ENCODE results near the gene FGG. TPM values are rescaled to one million over a fixed set of nuclear protein-coding genes. Genes with fewer than 3 reads are reported as not detected.

Gene FGG
- total RNA-seq, 6 experiments from 2014 or later: not detected

- Mint-ChIP-seq H3K4me1 (ENCODE audit: low read depth) (no peaks in the 10 kb centered on the region), H3K36me3 (ENCODE audit: low read depth) (no peaks in the 10 kb centered on the region), H3K9me3 (no peaks in the 10 kb centered on the region), H3K4me3 (no peak overlapping the region), H3K27ac (no peak overlapping the region), H3K27me3 (ENCODE audit: insufficient read depth) (peaks cover 2% of the 10 kb centered on the region)
- DNase-seq: no peak
- TF ChIP-seq CTCF (IDR thresholded peaks at IDR 0.05): no peak
Measured at GRCh38 chr4:154606728-154607723, 5.4 kb downstream of the FGG start.

- no peak for DNase-seq
- H3K36me3 Mint-ChIP-seq (ENCODE audit: low read depth): no peaks in the 10 kb centered on the region
- peaks cover 2% of the 10 kb centered on the region for H3K27me3 Mint-ChIP-seq (ENCODE audit: insufficient read depth)
- no peak for TF ChIP-seq CTCF (IDR thresholded peaks at IDR 0.05)
- H3K27ac Mint-ChIP-seq: no peak overlapping the region
- no peaks in the 10 kb centered on the region for H3K4me1 Mint-ChIP-seq (ENCODE audit: low read depth)
- no peaks in the 10 kb centered on the region for H3K9me3 Mint-ChIP-seq
- H3K4me3 Mint-ChIP-seq: no peak overlapping the region
Measured at GRCh38 chr4:154604696-154605200, 7.7 kb downstream of the FGG start.

DNA sequence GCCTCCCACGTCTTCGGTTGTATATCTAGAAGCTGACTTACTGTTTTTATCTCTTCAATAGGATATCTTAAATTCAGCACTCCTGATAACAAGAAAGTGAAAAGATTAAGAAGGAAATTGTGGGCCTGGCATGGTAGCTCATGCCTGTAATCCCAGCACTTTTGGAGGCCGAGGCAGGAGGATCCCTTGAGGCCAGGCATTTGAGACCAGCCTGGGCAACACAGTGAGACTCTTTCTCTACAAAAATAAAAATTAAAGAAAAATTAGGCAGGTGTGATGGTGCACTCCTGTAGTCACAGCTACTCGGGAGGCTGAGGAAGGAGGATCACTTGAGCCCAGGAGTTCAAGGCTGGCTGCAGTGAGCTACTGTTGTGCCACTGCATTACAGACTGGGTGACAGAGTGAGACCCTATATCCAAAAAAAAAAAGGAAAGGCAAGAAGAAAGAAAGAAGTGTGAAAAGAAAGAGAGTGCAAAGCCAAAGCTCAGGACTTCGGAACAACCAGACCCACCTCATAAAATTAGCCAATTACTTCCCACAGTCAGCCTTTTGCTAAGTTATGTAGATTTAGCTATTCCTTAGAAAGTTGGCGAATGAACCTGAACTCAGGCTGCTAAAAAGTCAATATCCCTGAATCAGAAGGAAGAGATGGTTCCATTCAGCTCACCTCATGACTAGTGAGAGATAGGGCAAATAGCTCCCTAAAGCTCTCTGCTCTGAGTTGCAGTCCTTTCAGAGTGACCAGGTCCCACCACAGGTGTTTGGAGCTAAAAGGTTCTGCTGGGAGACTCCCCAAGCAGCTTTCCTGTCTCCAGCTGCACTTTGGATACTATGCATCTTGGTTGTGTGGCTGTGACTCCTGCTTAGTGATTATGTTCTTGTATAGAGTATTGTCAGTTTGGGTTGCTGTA is 9.2 kb downstream of the FGG start:
- Mint-ChIP-seq H3K4me1 (ENCODE audit: low read depth) (no peaks in the 10 kb centered on the region), H3K36me3 (ENCODE audit: low read depth) (no peaks in the 10 kb centered on the region), H3K4me3 (no peak overlapping the region), H3K27ac (no peak overlapping the region), H3K9me3 (no peaks in the 10 kb centered on the region), H3K27me3 (ENCODE audit: insufficient read depth) (peaks cover 2% of the 10 kb centered on the region; the same call in 1 of the 2 replicates)
- no peak for TF ChIP-seq CTCF (IDR thresholded peaks at IDR 0.05)
- no peak for DNase-seq

- Mint-ChIP-seq H3K4me3 (no peak overlapping the region), H3K27ac (no peak overlapping the region), H3K9me3 (no peaks in the 10 kb centered on the region), H3K4me1 (ENCODE audit: low read depth) (no peaks in the 10 kb centered on the region), H3K27me3 (ENCODE audit: insufficient read depth) (peaks cover 2% of the 10 kb centered on the region; the same call in 1 of the 2 replicates), H3K36me3 (ENCODE audit: low read depth) (no peaks in the 10 kb centered on the region)
- DNase-seq: no peak
- TF ChIP-seq CTCF (IDR thresholded peaks at IDR 0.05): no peak
Measured at GRCh38 chr4:154602404-154603020, 9.9 kb downstream of the FGG start.

All from HFFc6 (cell line).